Thymus (tissue), 11 donors: Measurements from ENCODE around the gene HMGB2. TPM values are rescaled to one million over a fixed set of nuclear protein-coding genes. Genes with fewer than 3 reads are reported as not detected.

ENCODE experiments used
- DNase-seq, 9 donors: peaks; one replicate each; pipeline ENCODE4 v3.0.0-alpha.2; 2013; ENCODE audit warnings: low spot score in 9 of 9, low read depth in 6 of 9, missing footprints in 1 of 9
- H3K27ac ChIP-seq, 2 donors: one replicate each; pipeline ENCODE4 v1.5.1; 2013; ENCODE audit warnings: control low read depth in 1 of 2, low read depth in 1 of 2, low read length in 1 of 2, mild to moderate bottlenecking in 1 of 2, moderate library complexity in 1 of 2
- H3K27me3 ChIP-seq, 2 donors: one replicate each; pipeline ENCODE4 v1.5.1; 2013; ENCODE audit warnings: low read length in 1 of 2; ENCODE audit not compliant: control insufficient read depth in 2 of 2, insufficient read depth in 1 of 2
- H3K36me3 ChIP-seq, 2 donors: one replicate each; pipeline ENCODE4 v1.5.1; 2013; ENCODE audit warnings: low read length in 1 of 2, mild to moderate bottlenecking in 1 of 2, moderate library complexity in 1 of 2; ENCODE audit not compliant: control insufficient read depth in 2 of 2, insufficient read depth in 2 of 2
- H3K4me1 ChIP-seq, 2 donors: one replicate each; pipeline ENCODE4 v1.5.1; 2013; ENCODE audit warnings: low read length in 2 of 2; ENCODE audit not compliant: control insufficient read depth in 2 of 2, insufficient read depth in 2 of 2
- H3K4me3 ChIP-seq, 2 donors: one replicate each; pipeline ENCODE4 v1.5.1; 2013; ENCODE audit warnings: low read length in 2 of 2, control low read depth in 1 of 2, mild to moderate bottlenecking in 1 of 2
- H3K9me3 ChIP-seq, 2 donors: one replicate each; pipeline ENCODE4 v1.5.1; 2013; ENCODE audit warnings: low read length in 1 of 2, mild to moderate bottlenecking in 1 of 2; ENCODE audit not compliant: control insufficient read depth in 2 of 2, insufficient read depth in 1 of 2
- WGBS: extraction: QIAGEN DNeasy Blood & Tissue Kit; methylation state at CpG from one replicate; pipeline ENCODE4 v1.1.7; 2013; 5-methylcytosine and 5-hydroxymethylcytosine counted together
- polyA plus RNA-seq: library from polyadenylated mRNA; stranded (reverse); fragments of 200-250 nt; gene quantifications from one replicate; pipeline ENCODE4 v1.2.3, GENCODE V29; 2013
- total RNA-seq: library from RNA; stranded (reverse); fragments of 120-200 nt; gene quantifications from one replicate; pipeline ENCODE4 v1.2.4, GENCODE V29; 2013
- donor health status: healthy.

HMGB2 gene
- total and polyA plus RNA-seq, 2 donors: 475 to 671 TPM

GRCh38 chr4:173371292-173372192, 37.4 kb upstream of the HMGB2 start:
- WGBS: under 1% methylated on average over 68 of the region's 68 CpGs
- H3K9me3 ChIP-seq: no peaks in the 10 kb centered on the region
- H3K27me3 ChIP-seq: no peaks in the 10 kb centered on the region
- peaks cover 0 to 10% of the 10 kb centered on the region in 2 donors for H3K4me1 ChIP-seq
- DNase-seq: peak; percentile 24 to 77 (median 48)
- H3K36me3 ChIP-seq: peaks cover 0 to 4% of the 10 kb centered on the region in 2 donors
- H3K4me3 ChIP-seq: peak overlapping the region; percentile 88 to 90
- H3K27ac ChIP-seq: peak overlapping the region; percentile 82 to 90

- peak within 1 kb of the TSS; percentile 95 to 98 for H3K27ac ChIP-seq
- H3K9me3 ChIP-seq: no peaks in the 10 kb centered on the region
- DNase-seq: peak; percentile 91 to 99 (median 98)
- peaks cover 0 to 2% of the 10 kb centered on the region in 2 donors for H3K36me3 ChIP-seq
- H3K27me3 ChIP-seq: no peaks in the 10 kb centered on the region
- peaks cover 0 to 12% of the 10 kb centered on the region in 2 donors for H3K4me1 ChIP-seq
- WGBS: under 1% methylated on average over 72 of the region's 72 CpGs
- peak within 1 kb of the TSS; percentile 88 to 90 for H3K4me3 ChIP-seq
Measured at GRCh38 chr4:173370477-173371291, 36.5 kb upstream of the HMGB2 start, which contains the start of gene SAP30. Gene SAP30, plus strand, starts transcription at chr4:173370954. Its CDS starts 229 bp downstream, at chr4:173371183.

DNA sequence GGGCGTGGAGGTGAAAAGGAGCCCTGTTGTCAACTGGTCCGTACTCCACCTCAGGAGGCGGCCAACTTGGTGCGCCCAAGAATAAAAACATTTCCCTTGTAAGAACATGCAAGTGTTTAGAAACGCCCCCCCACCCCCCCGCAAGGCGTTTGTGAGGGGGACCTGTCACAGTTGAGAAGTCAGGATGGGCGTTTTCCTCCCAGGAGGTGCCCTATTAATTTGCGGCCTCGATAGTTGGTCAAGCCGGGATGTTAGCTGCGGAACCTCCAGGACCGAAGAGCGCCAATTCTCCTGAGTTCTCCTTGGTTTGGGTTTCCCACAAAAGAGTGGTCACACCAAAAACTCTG, 35.9 kb upstream of the HMGB2 start:
- H3K9me3 ChIP-seq: no peaks in the 10 kb centered on the region
- DNase-seq: no peak
- H3K4me3 ChIP-seq: peak overlapping the region; percentile 88 to 90
- H3K27ac ChIP-seq: peak overlapping the region; percentile 95 to 98
- H3K36me3 ChIP-seq: no peaks in the 10 kb centered on the region
- WGBS: under 1% methylated on average over 14 of the region's 14 CpGs
- H3K27me3 ChIP-seq: no peaks in the 10 kb centered on the region
- H3K4me1 ChIP-seq: peaks cover 0 to 15% of the 10 kb centered on the region in 2 donors

- no peak for DNase-seq
- 92% methylated on average over 4 of the region's 4 CpGs for WGBS
- no peaks in the 10 kb centered on the region for H3K9me3 ChIP-seq
- no peaks in the 10 kb centered on the region for H3K27me3 ChIP-seq
- peaks cover 0 to 14% of the 10 kb centered on the region in 2 donors for H3K4me1 ChIP-seq
- H3K4me3 ChIP-seq: no peak overlapping the region
- H3K27ac ChIP-seq: no peak overlapping the region
- no peaks in the 10 kb centered on the region for H3K36me3 ChIP-seq
Measured at GRCh38 chr4:173367946-173368345, 33.8 kb upstream of the HMGB2 start.

DNA sequence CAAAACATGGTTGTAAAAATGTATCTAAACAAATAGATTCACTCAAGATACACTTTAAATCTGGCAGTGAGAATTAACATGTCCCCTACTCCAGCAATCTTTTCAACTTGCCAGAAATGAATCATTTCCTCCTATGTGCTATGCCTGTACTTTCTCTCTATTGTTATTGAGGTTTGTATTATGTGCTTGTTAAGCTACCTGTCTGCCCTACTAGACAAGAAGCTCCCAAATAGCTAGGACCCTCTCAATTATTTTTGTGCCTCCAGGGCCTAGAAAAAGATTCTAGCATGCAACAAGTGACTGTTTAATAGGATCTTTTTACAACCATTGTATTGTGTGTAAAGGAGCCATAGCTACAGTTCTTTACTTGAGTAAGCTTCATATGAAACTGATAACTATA, 33.1 kb upstream of the HMGB2 start:
- Histone ChIP-seq H3K27me3 (no peaks in the 10 kb centered on the region), H3K27ac (no peak overlapping the region), H3K4me3 (no peak overlapping the region), H3K36me3 (no peaks in the 10 kb centered on the region), H3K4me1 (peaks cover 0 to 10% of the 10 kb centered on the region in 2 donors), H3K9me3 (no peaks in the 10 kb centered on the region)
- DNase-seq: peak in 1 of 9 donors; percentile 33

GRCh38 chr4:173365359-173365996, 31.3 kb upstream of the HMGB2 start:
- DNase-seq: peak in 2 of 9 donors; percentile 16 to 35
- peaks cover 0 to 10% of the 10 kb centered on the region in 2 donors for H3K4me1 ChIP-seq
- WGBS: 22% methylated on average over 2 of the region's 2 CpGs

DNA sequence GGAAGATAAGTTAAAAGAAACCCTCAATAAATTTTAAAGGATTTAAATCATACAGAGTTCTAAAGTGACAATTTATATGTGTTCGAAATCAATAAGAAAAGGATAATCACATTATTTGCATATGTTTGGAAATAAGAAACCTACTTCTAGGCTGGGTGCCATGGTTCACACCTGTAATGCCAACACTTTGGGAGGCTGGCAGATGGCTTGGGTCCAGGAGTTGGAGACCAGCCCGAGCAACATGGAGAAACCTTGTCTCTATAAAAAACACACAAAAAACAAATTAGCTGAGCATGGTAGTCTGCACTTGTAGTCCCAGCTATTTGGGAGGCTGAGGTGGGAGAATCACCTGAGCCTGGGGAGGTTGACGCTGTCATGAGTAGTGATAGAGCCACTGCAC, 28.5 kb upstream of the HMGB2 start:
- 97% methylated on average over 3 of the region's 3 CpGs for WGBS
- H3K4me3 ChIP-seq: no peak overlapping the region

More at GRCh38 chr4:173365359-173365996, 31.3 kb upstream of the HMGB2 start:
- H3K27ac ChIP-seq: no peak overlapping the region
- no peak overlapping the region for H3K4me3 ChIP-seq
- no peaks in the 10 kb centered on the region for H3K9me3 ChIP-seq
- H3K27me3 ChIP-seq: no peaks in the 10 kb centered on the region
- H3K36me3 ChIP-seq: no peaks in the 10 kb centered on the region

GRCh38 chr4:173360587-173361221, 26.5 kb upstream of the HMGB2 start:
- 69% methylated on average over 5 of the region's 5 CpGs for WGBS
- Histone ChIP-seq H3K4me3 (no peak overlapping the region), H3K27ac (no peak overlapping the region), H3K9me3 (no peaks in the 10 kb centered on the region), H3K4me1 (peaks cover 0 to 4% of the 10 kb centered on the region in 2 donors), H3K27me3 (no peaks in the 10 kb centered on the region), H3K36me3 (no peaks in the 10 kb centered on the region)
- peak in 1 of 9 donors; percentile 25 for DNase-seq

More for the DNA sequence above, 28.5 kb upstream of the HMGB2 start:
- no peak for DNase-seq
- no peaks in the 10 kb centered on the region for H3K9me3 ChIP-seq
- no peaks in the 10 kb centered on the region for H3K27me3 ChIP-seq
- no peak overlapping the region for H3K27ac ChIP-seq
- peaks cover 0 to 6% of the 10 kb centered on the region in 2 donors for H3K4me1 ChIP-seq
- no peaks in the 10 kb centered on the region for H3K36me3 ChIP-seq
